Stimulated activated CD4-positive, alpha-beta T cell treated with anti-CD3 and anti-CD28 coated beads, TNF-alpha, amount 100 ng/mL, for 24 hours (primary cell): ENCODE measurements around the gene SHD.

Experiments used
- DNase-seq, 3 experiments: peaks; one replicate each; pipeline ENCODE4 v3.0.0-alpha.2; 2020; ENCODE audit warnings: low read depth in 3 of 3

Gene SHD

DNA sequence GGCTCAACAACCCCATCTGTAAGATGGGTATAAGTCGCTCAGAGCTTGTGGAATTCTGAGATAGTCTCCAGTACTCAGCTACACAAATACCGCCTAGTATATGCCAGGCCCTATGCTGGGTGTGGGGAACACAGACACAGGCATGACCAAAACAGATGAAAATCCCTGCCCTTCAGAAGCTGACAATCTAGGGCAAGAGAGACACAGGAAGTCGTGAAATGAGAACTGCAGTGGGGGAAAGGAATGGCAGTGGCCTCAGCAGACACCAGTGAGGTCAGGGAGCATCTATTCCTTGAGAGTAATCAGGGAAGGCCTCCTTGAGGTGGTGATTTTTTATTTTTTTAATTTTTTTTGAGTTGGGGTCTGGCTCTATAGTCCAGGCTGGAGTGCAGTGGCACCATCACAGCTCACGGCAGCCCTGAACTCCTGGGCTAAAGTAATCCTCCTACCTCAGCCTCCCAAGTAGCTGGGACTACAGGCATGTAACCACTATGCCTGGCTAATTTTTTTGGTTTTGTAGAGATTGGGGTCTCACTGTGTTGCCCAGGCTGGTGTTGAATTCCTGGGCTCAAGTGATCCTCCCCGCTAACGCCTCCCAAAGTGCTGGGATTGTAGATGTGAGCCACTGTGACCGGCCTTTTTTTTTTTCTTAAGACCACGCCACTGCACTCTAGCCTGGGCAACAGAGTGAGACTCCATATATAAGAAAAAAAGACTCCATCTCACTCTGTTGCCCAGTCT, 19.9 kb downstream of the SHD start:
- no peak for DNase-seq

DNA sequence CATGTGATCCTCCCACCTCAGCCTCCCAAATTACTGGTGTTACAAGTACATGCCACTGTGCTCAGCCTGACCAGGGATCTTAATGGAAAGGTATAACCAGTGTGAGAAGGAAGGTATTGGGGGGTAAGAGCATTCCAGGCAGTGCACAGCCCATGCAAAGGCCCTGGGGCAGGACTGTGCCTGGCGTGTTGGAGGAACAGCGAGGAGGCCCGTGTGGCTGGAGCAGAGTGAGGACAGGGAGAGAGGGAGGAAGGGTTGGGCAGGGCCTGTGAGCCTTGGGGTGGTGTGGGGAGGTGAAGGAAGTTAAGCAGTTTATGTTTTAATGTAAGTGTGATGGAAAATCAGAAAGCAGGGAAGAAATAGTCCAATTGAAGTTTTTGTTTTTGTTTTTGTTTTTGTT, 21.5 kb downstream of the SHD start:
- DNase-seq, result no peak

DNA sequence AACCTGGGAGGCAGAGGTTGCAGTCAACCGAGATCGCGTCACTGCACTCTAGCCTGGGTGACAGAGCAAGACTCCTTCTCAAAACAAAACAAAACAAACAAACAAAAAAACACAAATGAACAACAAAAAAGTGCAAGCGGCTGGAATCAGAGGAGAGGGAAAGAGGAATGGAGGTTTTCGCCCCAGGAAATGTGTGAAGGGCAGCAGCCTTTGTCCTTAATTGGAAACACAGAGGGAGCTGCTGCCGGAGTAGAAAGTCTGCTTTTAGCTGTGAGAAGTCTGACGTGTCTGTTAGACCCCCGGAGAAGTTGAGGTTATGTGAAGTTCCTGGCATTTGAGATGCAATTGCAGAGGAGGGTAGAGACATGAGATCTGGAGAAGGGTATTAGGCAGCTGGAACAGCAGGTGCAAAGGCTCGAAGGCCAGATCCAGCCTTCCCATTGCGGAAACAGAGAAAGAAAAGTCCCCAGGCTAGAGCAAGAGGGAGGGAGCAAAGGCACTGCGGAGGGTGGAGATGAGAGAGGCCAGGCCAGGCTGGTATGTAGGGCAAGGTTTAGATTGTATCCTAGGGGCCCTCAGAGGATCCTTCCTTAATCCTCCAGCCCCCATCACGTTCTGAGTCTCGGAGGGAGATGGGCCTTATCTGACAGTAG, 22.6 kb downstream of the SHD start:
- DNase-seq, result no peak

DNA sequence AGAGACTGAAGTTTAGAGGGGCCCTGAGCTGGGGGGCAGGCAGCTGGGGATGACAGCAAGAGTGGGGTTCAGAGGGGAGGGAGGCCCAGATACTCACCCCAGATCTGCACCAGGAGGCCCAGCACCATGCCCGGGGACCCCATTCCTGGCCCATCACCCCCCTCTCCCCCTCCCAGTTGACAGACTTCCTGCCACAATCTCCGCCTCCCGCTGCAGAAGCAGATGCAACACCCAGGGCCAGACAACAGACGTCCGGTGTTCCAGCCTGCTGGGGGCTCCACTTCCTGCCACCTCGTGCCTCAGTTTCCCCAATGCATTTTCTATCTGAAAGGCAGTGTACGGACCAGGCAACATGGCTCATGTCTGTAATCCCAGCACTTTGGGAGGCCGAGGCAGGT, 23.2 kb downstream of the SHD start, which contains the start of gene TMIGD2:
TMIGD2 (minus strand) TSS at position 147 of the 398 bp plus-strand sequence; CDS start at position 143, 4 bp downstream.
- DNase-seq, result no peak

DNA sequence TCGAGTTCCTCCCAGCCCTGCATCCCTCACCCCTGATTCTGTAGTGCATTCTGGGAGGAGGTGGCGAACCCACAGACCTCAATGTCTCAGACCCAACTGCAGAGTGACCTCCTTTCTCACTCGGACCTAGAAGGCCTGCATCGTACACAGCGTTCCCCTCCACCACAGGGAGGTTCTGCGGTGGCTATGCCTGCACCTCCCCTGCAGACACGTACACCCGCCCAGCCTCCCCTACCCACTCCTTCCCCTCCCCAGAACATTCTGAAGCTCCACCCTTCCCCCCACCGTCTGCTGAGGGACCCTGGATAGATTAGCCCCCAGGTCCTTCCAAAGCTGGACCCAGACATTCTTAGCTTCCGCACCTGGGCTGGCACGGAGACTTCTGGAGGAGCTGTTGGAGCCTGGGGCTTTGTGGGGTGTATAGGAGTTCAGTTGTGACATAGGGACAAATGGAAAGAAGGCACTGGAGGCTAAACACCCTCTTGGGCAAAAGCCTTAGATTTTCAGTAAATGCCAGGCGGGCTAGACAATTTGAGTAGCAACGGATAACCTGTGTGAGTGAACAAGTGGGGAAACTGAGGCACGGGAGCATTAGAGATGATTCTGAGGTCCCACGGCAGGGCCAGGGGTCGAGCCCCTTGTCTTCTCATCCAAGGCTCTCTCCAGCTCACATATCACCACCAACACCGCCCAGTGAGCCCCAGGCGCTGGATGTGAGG, 24.9 kb downstream of the SHD start:
- DNase-seq, result no peak

DNA sequence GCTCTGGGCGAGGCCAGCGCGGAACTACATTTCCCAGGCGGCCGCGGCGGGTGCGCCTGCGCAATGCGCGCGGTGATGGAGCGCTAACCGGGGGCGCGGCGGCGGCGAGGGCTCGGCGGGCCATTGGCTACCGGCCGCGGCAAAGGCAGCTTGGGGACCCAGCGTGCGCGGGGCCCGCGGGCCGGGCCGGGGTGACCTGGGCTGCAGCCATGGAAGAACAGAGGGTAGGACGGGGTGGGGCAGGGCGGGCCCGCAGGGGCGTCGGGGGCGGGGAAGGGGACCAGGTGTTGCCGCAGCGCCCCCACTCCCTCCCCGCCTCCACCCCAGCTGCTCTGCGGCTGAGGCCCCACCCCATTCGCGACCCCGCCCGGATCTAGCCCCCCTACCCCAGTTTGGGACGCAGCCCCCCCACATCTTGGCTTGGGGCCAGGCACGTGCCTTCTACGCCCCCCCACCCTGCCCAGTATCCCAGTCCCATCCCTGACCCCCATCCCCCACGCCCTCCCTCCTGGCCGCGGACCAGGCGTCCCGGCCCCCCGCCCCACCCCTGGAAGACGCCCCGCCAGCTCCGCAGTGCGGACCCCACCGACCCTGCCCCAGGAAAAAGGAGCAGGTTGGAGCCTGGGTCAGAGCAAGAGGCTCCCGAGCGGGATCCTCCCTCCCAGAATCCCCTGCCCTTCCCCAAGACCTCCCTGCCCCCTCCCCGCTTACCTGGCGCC, 25.6 kb downstream of the SHD start, which contains the start of gene FSD1:
FSD1 (plus strand) TSS at position 61 of the 719 bp plus-strand sequence; CDS start at position 210, 149 bp downstream.
- DNase-seq, result peak; percentile 41 to 79 (median 56)

DNA sequence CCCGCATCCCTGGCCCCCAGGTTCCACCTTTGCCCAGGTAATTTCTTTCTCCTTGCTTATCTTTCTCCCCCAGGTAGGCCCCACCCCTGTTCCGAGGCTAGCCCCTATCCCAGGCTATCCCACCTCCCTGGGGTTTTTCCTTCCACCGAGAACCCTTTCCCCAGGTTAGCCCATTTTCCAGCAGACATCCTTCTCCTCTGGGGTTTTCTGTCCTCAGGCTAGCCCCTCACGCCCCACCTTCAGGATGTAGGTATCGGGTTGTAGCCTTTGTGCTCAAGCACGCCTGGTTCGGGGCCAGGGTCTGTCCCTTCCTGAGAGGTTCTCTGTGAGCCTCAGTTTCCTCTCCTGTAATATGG, 26.2 kb downstream of the SHD start:
- no peak for DNase-seq

DNA sequence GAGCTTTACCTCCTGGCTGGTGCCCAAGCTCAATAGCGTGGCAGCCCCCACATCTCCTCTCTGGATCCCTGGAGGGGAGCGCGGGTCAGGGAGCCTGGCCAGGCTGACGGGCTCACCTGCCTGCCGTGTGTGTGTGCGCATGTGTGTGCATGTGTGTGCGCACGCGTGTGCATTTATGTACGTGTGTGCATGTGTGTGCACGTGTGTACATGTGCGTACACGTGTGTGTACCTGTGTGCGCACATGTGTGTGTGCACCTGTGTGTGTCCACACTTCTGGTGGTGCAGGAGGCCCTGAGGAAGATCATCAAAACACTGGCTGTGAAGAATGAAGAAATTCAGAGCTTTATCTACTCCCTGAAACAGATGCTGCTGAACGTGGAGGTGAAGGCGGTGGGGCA, 26.6 kb downstream of the SHD start:
- DNase-seq, result no peak

DNA sequence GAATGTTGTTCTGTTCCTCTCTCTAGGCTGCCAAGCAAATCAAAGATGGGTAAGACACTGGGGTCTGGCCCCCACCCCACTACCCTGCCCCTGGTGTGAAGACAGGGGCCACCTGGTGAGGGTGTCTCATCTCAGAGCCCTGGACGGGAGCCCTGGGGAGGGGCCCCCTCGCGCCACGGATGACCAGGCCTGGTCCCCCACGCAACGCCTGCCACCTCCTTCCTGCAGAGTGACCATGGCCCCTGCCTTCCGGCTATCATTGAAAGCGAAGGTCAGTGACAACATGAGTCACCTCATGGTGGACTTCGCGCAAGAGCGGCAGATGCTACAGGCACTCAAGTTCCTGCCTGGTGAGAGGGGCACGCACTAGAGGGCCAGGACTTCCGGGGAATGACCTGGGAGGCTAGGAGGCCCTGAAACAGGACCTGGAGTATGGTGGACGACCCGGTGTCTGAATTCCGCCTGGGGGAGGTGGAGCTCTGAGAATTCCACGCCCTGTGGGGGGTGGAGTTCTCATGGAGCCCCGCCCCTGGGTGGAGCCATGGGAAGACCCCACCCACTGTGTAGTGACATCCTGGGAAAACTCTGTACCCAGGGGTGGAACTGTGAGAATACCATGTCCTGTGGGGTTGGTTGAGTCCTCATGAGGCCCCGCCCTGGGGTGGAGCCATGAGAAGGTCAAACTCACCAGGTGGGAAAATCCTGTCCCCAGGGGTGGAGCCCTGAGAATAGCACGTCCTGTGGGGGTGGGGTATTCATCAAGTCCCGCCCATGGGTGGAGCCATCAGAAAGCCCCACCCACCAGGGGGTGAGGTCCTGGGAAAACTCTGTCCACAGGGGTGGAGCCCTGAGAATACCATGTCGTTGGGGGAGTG, 31.4 kb downstream of the SHD start:
- DNase-seq, result peak in 1 of 3 experiments; percentile 22

DNA sequence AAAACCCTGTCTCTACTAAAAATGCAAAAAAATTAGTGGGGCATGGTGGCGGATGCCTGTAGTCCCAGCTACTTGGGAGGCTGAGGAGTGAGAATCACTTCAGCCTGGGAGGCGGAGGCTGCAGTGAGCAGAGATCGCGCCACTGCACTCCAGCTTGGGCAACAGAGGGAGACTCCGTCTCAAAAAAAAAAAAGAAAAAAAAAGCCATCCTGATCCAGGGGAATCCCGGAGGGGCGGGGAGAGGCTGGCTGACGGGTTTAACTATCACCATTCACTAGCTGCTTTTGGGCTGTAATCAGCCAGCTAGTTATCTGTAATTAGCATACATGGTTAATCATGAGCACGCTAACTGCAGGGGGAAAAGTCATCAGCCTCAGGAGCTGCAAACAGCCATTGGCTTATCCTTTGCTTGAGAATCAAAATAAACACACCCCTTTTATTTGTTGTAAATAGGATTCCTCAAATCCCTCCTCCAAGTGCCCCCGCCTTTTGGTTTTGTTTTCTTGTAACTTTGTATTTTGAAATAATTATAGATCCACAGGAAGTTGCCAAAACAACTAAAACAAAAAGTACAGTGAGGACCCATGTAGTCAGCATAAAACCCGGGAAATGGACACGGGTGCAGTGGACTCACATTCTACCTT, 34.9 kb downstream of the SHD start:
- DNase-seq, result no peak

DNA sequence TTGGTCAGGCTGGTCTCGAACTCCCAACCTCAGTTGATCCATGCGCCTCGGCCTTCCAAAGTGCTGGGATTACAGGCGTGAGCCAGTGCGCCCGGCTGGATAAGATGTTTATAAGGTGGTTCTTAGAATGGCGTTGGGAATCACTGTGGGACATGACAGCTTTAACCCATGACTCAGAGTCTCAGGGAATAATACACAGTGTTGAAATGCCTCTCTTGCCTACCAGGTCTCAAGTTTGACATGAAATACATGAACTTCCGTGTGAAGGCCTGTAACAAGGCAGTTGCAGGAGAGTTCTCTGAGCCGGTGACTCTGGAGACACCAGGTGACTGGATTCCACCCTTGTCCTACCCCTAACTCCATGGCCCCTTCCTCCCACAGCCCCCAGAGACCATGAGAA, 37.9 kb downstream of the SHD start:
- no peak for DNase-seq

DNA sequence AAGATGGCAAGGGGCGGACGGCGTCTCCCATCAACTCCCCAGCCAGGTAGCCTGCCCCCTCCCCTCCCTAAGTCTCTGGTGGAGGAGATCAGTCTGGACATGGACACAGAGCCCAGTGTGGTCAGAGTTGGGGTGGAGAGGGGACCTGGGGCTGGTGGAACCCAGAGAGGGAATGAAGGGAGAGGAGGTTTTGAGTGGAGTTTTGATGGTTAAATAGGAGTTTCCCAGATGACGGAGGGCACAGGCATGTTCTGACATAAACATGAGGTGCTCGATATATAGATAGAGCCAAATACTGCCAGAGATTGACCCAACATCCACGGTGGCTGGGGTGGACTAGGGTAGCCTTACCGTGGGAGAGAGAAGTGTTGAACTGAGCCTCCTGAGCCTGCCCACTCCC, 39.4 kb downstream of the SHD start:
- no peak for DNase-seq

DNA sequence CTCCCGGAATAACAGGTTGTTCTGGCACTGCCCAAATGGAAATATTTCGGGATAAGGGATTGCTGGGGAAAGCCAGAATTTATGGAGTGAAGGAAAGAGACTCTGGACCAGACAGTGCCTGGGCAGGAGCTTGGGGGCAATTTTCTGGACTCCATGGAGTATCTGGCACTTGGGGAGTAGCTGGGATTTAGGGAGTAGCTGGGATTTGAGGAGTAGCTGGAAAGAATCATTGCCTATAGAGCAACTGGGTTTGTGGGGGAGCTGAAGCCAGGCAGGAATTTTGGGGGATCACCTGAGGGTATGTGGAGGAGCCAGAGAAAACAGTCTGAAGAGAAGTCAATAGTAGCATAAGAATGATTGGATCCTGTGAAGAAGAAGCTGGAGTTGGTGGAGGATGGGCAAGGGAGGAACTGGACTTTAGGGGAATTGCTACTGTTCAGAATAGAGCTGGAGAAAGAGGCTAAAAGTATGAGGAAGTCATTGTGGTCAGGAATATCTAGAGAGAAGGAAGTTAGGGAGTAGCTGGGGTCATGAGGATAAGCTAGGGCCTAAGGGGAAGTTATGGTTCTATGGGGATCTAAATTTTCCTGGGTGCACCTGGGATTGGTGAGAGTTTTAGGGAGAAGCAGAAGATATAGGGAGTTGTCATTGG, 40.1 kb downstream of the SHD start:
- no peak for DNase-seq

DNA sequence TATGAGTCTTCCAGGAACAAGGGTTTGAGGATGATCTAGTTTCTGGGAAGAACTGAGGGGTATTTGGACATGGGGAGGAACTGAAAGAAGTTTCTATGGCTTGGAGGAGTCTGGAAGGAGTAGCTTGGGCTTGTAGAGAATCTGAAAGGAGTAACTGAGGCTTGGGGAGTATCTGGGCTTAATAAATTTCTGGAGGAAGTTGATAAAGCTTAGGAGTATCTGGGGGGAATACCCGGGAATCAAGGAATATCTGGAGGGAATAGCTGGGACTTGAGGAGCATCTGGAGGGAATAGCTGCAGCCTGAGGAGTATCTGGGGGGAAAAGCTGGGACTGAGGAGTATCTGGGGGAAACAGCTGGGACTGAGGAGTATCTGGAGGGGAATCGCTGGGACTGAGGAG, 41.4 kb downstream of the SHD start:
- no peak for DNase-seq

DNA sequence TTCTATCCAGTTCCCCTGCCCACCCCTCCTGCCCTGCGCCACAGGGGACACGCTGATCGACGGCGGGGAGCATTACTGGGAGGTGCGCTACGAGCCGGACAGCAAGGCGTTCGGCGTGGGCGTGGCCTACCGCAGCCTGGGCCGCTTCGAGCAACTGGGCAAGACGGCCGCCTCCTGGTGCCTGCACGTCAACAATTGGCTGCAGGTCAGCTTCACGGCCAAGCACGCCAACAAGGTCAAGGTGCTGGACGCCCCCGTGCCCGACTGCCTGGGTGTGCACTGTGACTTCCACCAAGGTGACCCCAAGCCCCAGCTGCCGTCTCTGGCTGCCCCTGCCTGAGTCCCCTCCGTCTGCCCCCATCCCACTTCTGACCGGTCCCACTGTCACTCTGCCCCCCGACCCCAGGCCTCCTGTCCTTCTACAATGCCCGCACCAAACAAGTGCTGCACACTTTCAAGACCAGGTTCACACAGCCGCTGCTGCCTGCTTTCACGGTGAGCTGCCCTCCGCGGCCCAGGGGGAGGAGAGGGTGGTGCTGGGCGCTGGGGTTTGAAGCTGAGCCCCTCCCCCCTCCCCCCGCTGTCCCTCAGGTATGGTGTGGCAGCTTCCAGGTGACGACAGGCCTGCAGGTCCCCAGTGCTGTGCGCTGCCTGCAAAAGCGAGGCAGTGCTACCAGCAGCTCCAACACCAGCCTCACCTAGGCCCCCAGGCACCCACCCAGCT, 44.0 kb downstream of the SHD start:
- no peak for DNase-seq

DNA sequence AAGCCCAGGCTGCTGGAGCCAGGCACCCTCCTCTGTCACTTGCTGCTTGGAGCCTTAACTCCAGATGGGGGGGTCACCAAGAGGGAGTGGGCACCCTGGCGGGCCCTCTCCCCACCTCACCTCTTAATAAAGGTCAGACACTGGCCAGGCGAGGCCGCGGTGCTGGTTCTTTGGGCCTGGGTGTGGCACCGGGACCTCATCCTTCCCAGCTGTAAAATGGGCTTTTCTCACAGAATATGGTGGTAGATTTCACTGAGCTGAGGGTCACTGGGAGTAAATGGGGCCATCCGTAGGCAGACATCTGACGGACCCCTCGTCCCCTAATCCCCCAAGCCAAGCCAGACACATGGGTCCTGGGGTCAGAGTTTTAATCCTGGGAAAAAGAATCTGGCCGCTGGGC, 44.6 kb downstream of the SHD start:
- no peak for DNase-seq

DNA sequence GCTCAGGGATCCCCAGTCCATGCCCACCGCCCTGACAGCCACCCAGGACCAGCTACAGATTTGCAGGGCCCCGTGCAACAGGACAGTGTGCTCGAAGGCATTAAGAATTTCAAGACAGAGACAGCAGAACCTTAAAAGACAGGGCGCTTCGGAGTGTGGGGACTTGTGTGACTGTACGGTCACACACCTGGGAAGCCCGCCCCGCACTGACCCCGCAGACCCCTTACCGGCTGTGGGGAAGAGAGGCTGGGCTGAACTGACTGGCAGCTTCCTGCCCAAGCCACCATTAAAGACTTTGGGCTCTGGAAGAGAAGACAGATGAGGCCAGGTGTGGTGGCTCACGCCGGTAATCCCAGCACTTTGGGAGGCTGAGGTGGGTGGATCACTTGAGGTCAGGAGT, 45.2 kb downstream of the SHD start:
- DNase-seq, result no peak

DNA sequence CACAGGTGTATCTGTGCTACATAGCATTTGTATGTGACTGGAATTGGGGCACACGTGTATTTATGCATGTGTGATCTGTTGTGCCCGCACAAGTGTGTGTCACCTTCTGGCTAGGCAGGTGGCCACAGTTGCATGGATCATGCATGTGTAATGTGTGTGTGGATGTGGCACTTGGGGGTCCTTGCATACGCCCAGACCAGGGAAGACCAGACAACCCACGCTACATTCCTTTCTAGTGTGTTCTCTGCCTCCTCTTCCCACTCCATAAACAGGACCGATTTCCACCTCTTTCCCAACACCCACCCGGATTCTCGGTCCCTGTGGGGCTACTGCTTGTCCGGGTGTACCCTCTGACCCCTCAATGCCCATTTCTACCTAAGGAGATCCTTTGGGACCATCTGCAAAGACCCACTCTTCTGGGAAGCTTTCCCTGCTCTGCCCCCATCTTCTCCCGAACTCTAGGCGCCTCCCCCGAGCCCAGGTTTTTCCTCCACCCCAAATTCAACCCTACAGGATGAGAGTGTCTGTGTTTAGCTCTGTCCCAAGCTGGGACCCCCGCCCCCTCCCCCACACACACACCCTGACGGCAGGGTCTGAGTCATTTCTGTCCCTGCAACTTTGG, 47.3 kb downstream of the SHD start:
- no peak for DNase-seq

DNA sequence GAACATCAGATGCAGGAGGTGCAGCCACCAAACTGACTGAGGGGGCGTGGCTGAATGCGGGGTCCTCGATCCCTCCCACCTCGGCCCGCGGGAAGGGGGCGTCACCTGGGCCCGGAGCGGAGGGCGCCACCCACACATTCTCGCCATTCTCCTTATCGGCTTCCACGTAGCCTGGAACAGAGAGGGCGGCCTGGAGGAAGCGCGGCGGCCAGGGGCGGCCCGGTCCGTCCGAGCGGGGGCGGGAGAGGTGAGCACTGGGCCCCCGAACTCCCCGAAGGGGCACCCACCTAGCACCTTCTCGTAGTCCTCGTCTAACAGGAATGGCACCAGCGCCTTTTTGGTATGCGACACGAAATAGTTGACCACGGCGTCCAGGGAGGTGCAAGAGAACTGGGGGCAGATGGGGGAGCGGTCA, 47.8 kb downstream of the SHD start:
- DNase-seq, result no peak
